Measurements from ENCODE around the gene APOBEC2. TPM values are rescaled to one million over a fixed set of nuclear protein-coding genes. Genes with fewer than 3 reads are reported as not detected.
"Not testable (repeated sequence)": the region's sequence is repeated elsewhere in the genome, so short reads cannot be mapped to it uniquely, and the experiment has no call there.

The APOBEC2 gene
- total RNA-seq (2014; rRNA removed; shearing (Covaris generic)): not detected in 2 replicates
- not detected in 2 replicates for total RNA-seq (2022)
- not detected for Bru-seq, nascent RNA
- BruChase-seq, experiment 1, labeled RNA remaining after a 6-hour chase: not detected
- not detected for BruChase-seq, experiment 2, labeled RNA remaining after a 2-hour chase
- long read RNA-seq, partial matches to known transcripts: 0 of 1 reads
- long read RNA-seq, other reads (novel, unspliced or antisense): 1 of 1 reads

DNA sequence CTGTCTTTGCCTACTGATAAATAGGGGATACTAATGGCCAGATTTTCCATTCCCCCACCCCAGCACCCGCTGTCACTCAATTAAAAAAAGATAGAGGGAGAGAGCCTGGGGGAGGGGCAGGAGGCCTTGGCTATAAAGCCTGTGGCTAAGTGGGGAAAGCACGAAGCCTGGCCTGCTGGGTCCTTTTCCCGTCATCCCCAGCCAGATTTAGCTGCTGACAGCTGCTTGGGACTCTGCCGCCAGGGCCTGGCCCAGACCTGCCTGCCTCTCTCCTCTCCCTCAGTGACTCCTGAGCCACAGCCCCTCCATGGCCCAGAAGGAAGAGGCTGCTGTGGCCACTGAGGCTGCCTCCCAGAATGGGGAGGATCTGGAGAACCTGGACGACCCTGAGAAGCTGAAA is at the start of gene APOBEC2:
APOBEC2 (plus strand) TSS at position 162 of the 400 bp plus-strand sequence; CDS start at position 308, 146 bp downstream.
- Histone ChIP-seq H2AFZ (ENCODE audit: low read length) (peak within 1 kb of the TSS; percentile 60; the same call in 1 of the 2 replicates), H3K9me3 (ENCODE audit: low read length) (no peaks in the 10 kb centered on the region), H3K9me2 (ENCODE audit: insufficient read depth, low read length) (no peaks in the 10 kb centered on the region), H3K79me2 (ENCODE audit: insufficient read depth, low read depth, low read length) (no peaks in the 10 kb centered on the region), H3K4me1 (ENCODE audit: insufficient read depth, low read length, poor library complexity, severe bottlenecking) (peaks cover 38% of the 10 kb centered on the region), H3K4me3 (ENCODE audit: low read depth, low read length, poor library complexity, severe bottlenecking) (peak within 1 kb of the TSS; percentile 7), H3K4me2 (ENCODE audit: low read length) (peak within 1 kb of the TSS; percentile 41), H4K20me1 (ENCODE audit: insufficient read depth, low read length) (no peaks in the 10 kb centered on the region), H3K36me3 (ENCODE audit: insufficient read depth, low read length) (no peaks in the 10 kb centered on the region), H3K27ac (ENCODE audit: low read depth, low read length, poor library complexity, severe bottlenecking) (peak within 1 kb of the TSS; percentile 2)
- intact Hi-C loops (cut with micrococcal nuclease; ENCODE audit: unreplicated experiment): no loop called here
- CTCF ChIA-PET (ENCODE audit: unreplicated experiment): no interaction called here
- BruUV-seq (replicated peaks): no TSS peak
- no peak for TF ChIP-seq EZH2phosphoT487 (IDR thresholded peaks at IDR 0.05; ENCODE audit: borderline replicate concordance, low read depth, low read length)
- TF ChIP-seq, protein P1, sequence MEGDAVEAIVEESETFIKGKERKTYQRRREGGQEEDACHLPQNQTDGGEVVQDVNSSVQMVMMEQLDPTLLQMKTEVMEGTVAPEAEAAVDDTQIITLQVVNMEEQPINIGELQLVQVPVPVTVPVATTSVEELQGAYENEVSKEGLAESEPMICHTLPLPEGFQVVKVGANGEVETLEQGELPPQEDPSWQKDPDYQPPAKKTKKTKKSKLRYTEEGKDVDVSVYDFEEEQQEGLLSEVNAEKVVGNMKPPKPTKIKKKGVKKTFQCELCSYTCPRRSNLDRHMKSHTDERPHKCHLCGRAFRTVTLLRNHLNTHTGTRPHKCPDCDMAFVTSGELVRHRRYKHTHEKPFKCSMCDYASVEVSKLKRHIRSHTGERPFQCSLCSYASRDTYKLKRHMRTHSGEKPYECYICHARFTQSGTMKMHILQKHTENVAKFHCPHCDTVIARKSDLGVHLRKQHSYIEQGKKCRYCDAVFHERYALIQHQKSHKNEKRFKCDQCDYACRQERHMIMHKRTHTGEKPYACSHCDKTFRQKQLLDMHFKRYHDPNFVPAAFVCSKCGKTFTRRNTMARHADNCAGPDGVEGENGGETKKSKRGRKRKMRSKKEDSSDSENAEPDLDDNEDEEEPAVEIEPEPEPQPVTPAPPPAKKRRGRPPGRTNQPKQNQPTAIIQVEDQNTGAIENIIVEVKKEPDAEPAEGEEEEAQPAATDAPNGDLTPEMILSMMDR (conservative IDR thresholded peaks at IDR 0.05; ENCODE audit: low read length): no peak
- no peak for DNase-seq (ENCODE audit: low spot score)
- POLR2A ChIA-PET: interaction anchor here (0.6 to 3.2 kb wide), 2 partner anchors 17 to 19 kb away, joined by 3 to 13 read pairs; partner anchors contain the start of genes NFYA and OARD1

DNA sequence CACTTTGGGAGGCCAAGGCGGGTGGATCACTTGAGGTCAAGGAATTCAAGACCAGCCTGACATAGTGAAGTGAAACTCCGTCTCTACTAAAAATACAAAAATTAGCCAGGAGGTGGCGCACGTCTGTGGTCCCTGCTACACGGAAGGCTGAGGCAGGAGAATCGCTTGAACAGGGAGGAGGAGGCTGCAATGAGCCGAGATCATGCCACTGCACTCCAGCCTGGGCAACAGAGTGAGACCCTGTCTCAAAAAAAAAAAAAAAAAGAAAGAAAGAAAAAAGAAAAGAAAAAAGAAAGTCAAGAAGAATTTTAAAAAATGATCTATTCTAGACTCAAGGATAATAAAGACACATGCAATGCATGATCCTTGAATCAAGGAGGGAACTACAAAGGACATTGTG is 46.8 kb upstream of the APOBEC2 start:
- DNase-seq (ENCODE audit: low spot score): peak; percentile 70
- H3K9me3 ChIP-seq (ENCODE audit: low read length); CTCF ChIA-PET (ENCODE audit: unreplicated experiment); H4K20me1 ChIP-seq (ENCODE audit: insufficient read depth, low read length); H3K27ac ChIP-seq (ENCODE audit: low read depth, low read length, poor library complexity, severe bottlenecking); H3K79me2 ChIP-seq (ENCODE audit: insufficient read depth, low read depth, low read length); H2AFZ ChIP-seq (ENCODE audit: low read length); H3K9me2 ChIP-seq (ENCODE audit: insufficient read depth, low read length); H3K4me1 ChIP-seq (ENCODE audit: insufficient read depth, low read length, poor library complexity, severe bottlenecking); POLR2A ChIA-PET; H3K4me3 ChIP-seq (ENCODE audit: low read depth, low read length, poor library complexity, severe bottlenecking); H3K4me2 ChIP-seq (ENCODE audit: low read length); BruUV-seq (replicated peaks); H3K36me3 ChIP-seq (ENCODE audit: insufficient read depth, low read length): not testable (repeated sequence)
- TF ChIP-seq, protein P1 (conservative IDR thresholded peaks at IDR 0.05; ENCODE audit: low read length): peak; percentile 80
- intact Hi-C loops (cut with micrococcal nuclease; ENCODE audit: unreplicated experiment): loop anchor here (1.0 to 5.0 kb wide), 3 partner anchors 22 to 311 kb away; no protein-coding TSS in a partner anchor

DNA sequence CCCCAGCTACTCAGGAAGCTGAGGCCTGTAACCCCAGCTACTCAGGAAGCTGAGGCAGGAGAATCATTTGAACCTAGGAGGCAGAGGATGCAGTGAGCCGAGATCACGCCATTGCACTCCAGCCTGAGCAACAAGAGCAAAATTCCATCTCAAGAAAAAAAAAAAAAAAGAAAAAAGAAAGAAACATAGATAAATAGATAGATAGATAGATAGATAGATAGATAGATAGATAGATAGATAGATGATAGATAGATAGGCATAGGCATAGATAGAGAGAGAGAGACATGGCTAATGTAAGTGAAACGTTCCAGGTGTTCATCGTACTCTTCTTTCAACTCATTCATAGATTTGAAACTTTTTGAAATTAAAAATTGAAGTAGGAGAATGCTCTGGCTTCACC is 46.0 kb upstream of the APOBEC2 start:
- H3K27ac ChIP-seq (ENCODE audit: low read depth, low read length, poor library complexity, severe bottlenecking); H4K20me1 ChIP-seq (ENCODE audit: insufficient read depth, low read length); POLR2A ChIA-PET; H3K9me3 ChIP-seq (ENCODE audit: low read length); H3K79me2 ChIP-seq (ENCODE audit: insufficient read depth, low read depth, low read length); H3K36me3 ChIP-seq (ENCODE audit: insufficient read depth, low read length); H2AFZ ChIP-seq (ENCODE audit: low read length); H3K9me2 ChIP-seq (ENCODE audit: insufficient read depth, low read length); H3K4me1 ChIP-seq (ENCODE audit: insufficient read depth, low read length, poor library complexity, severe bottlenecking); DNase-seq (ENCODE audit: low spot score); H3K4me3 ChIP-seq (ENCODE audit: low read depth, low read length, poor library complexity, severe bottlenecking); H3K4me2 ChIP-seq (ENCODE audit: low read length); BruUV-seq (replicated peaks): not testable (repeated sequence)
- CTCF ChIA-PET (ENCODE audit: unreplicated experiment): interaction anchor here (2.4 kb wide), 1 partner anchor 21 kb away, joined by 6 read pairs; no protein-coding TSS in a partner anchor
- intact Hi-C loops (cut with micrococcal nuclease; ENCODE audit: unreplicated experiment): loop anchor here (1.0 to 5.0 kb wide), 3 partner anchors 21 to 310 kb away; no protein-coding TSS in a partner anchor
